Activated T-helper 1 cell treated with anti-CD3 and anti-CD28 coated beads, Interleukin-12 subunit alpha, Interleukin-12 subunit beta, Interleukin-2, Interleukin-4 antibody, amounts not matched to agents 30 ng/mL and 10 ng/mL and 1 ng/mL, durations not matched to agents 14 hours and 24 hours and 36 hours (primary cell): ENCODE results near the gene WDR87. TPM values are rescaled to one million over a fixed set of nuclear protein-coding genes. Genes with fewer than 3 reads are reported as not detected.

Experiments
- DNase-seq: peaks from one replicate; pipeline ENCODE4 v3.0.0; 2021; ENCODE audit warnings: low spot score
- H3K27ac Mint-ChIP-seq: one replicate; pipeline ENCODE4 v1.8.0; 2021; ENCODE audit warnings: mild to moderate bottlenecking, mixed read lengths
- H3K27me3 Mint-ChIP-seq: one replicate; pipeline ENCODE4 v1.8.0; 2022; ENCODE audit warnings: mild to moderate bottlenecking, moderate library complexity, mixed read lengths; ENCODE audit not compliant: insufficient read depth
- H3K36me3 Mint-ChIP-seq: one replicate; pipeline ENCODE4 v1.8.0; 2021; ENCODE audit warnings: low read depth, mixed read lengths
- H3K4me1 Mint-ChIP-seq: one replicate; pipeline ENCODE4 v1.8.0; 2021; ENCODE audit warnings: low read depth, mixed read lengths
- H3K4me3 Mint-ChIP-seq: one replicate; pipeline ENCODE4 v1.8.0; 2021; ENCODE audit warnings: mild to moderate bottlenecking, moderate library complexity, mixed read lengths
- H3K9me3 Mint-ChIP-seq: one replicate; pipeline ENCODE4 v1.8.0; 2021; ENCODE audit warnings: mixed read lengths
- intact Hi-C: fragments of 100-400 bp; cut with micrococcal nuclease; formaldehyde crosslinking; loops from one replicate; pipeline ENCODE4 v1.15.1; 2024
- total RNA-seq: library from RNA; stranded (reverse); gene quantifications from 2 replicates; pipeline ENCODE4 v1.2.3, GENCODE V29; 2022

Gene WDR87
- total RNA-seq, 1 donor from 2014 or later, result not detected

- Mint-ChIP-seq H3K27ac (no peak overlapping the region), H3K36me3 (no peaks in the 10 kb centered on the region), H3K9me3 (peaks cover under 1% of the 10 kb centered on the region), H3K4me1 (no peaks in the 10 kb centered on the region), H3K4me3 (no peak overlapping the region), H3K27me3 (no peaks in the 10 kb centered on the region)
- intact Hi-C loops, result no loop called here
- no peak for DNase-seq
Measured at GRCh38 chr19:37941782-37942515, 35.6 kb upstream of the WDR87 start.

GRCh38 chr19:37938353-37938752 lies 32.0 kb upstream of the WDR87 start:
- Mint-ChIP-seq H3K36me3 (peaks cover 2% of the 10 kb centered on the region), H3K9me3 (peaks cover 31% of the 10 kb centered on the region)

GRCh38 chr19:37936886-37937285 lies 30.5 kb upstream of the WDR87 start:
- intact Hi-C loops, result no loop called here
- Mint-ChIP-seq H3K4me1 (no peaks in the 10 kb centered on the region), H3K4me3 (no peak overlapping the region)

More at GRCh38 chr19:37938353-37938752, 32.0 kb upstream of the WDR87 start:
- Mint-ChIP-seq H3K4me3 (no peak overlapping the region), H3K27me3 (no peaks in the 10 kb centered on the region), H3K27ac (no peak overlapping the region), H3K4me1 (no peaks in the 10 kb centered on the region)
- intact Hi-C loops, result no loop called here
- no peak for DNase-seq

DNA sequence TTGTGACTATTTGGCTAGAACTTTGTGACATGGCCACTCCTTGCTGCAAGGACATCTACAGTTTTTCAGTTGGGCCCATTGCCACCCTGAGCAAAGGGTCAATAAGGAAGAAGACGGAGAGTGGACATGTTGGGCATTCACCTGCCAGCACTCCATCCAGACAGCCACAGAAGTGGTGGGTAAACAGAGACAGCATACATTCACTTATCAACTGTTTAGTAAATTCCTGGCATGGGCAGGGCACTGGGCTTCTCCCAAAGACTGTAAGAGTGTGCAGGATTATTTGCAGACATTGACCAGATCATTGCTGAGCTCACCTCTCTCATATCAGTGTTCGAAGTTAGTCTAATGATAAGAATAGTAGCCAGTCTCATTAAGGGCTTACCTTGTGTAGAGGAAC lies 29.8 kb upstream of the WDR87 start:
- H3K9me3 Mint-ChIP-seq, result peaks cover 33% of the 10 kb centered on the region
- no peak overlapping the region for H3K27ac Mint-ChIP-seq
- H3K27me3 Mint-ChIP-seq, result no peaks in the 10 kb centered on the region

More at GRCh38 chr19:37936886-37937285, 30.5 kb upstream of the WDR87 start:
- Mint-ChIP-seq H3K27me3 (no peaks in the 10 kb centered on the region), H3K27ac (no peak overlapping the region), H3K36me3 (peaks cover 3% of the 10 kb centered on the region), H3K9me3 (peaks cover 33% of the 10 kb centered on the region)
- no peak for DNase-seq

GRCh38 chr19:37935341-37935740 lies 28.9 kb upstream of the WDR87 start:
- H3K36me3 Mint-ChIP-seq, result peaks cover 3% of the 10 kb centered on the region
- H3K9me3 Mint-ChIP-seq, result peaks cover 33% of the 10 kb centered on the region
- H3K4me3 Mint-ChIP-seq, result no peak overlapping the region
- H3K27ac Mint-ChIP-seq, result no peak overlapping the region
- DNase-seq, result no peak
- intact Hi-C loops, result no loop called here
- no peaks in the 10 kb centered on the region for H3K4me1 Mint-ChIP-seq
- no peaks in the 10 kb centered on the region for H3K27me3 Mint-ChIP-seq

More for the DNA sequence above, 29.8 kb upstream of the WDR87 start:
- intact Hi-C loops, result no loop called here
- DNase-seq, result no peak
- Mint-ChIP-seq H3K36me3 (peaks cover 3% of the 10 kb centered on the region), H3K4me1 (no peaks in the 10 kb centered on the region), H3K4me3 (no peak overlapping the region)

- H3K36me3 Mint-ChIP-seq, result peaks cover 3% of the 10 kb centered on the region
- H3K27me3 Mint-ChIP-seq, result no peaks in the 10 kb centered on the region
- H3K4me3 Mint-ChIP-seq, result no peak overlapping the region
- intact Hi-C loops, result no loop called here
- no peak for DNase-seq
- no peaks in the 10 kb centered on the region for H3K4me1 Mint-ChIP-seq
- H3K27ac Mint-ChIP-seq, result no peak overlapping the region
- H3K9me3 Mint-ChIP-seq, result peaks cover 33% of the 10 kb centered on the region
Measured at GRCh38 chr19:37933937-37934358, 27.6 kb upstream of the WDR87 start.

- Mint-ChIP-seq H3K4me3 (no peak overlapping the region), H3K27me3 (no peaks in the 10 kb centered on the region), H3K9me3 (peaks cover 33% of the 10 kb centered on the region), H3K4me1 (no peaks in the 10 kb centered on the region), H3K36me3 (peaks cover 3% of the 10 kb centered on the region), H3K27ac (no peak overlapping the region)
- intact Hi-C loops, result no loop called here
- DNase-seq, result no peak
Measured at GRCh38 chr19:37932985-37933936, 26.9 kb upstream of the WDR87 start.

- Mint-ChIP-seq H3K27ac (no peak overlapping the region), H3K9me3 (peaks cover 33% of the 10 kb centered on the region), H3K36me3 (peaks cover 3% of the 10 kb centered on the region), H3K27me3 (no peaks in the 10 kb centered on the region), H3K4me3 (no peak overlapping the region), H3K4me1 (no peaks in the 10 kb centered on the region)
- no peak for DNase-seq
- intact Hi-C loops, result no loop called here
Measured at GRCh38 chr19:37931881-37932655, 25.7 kb upstream of the WDR87 start.

- Mint-ChIP-seq H3K36me3 (peaks cover 3% of the 10 kb centered on the region), H3K4me1 (no peaks in the 10 kb centered on the region), H3K27me3 (no peaks in the 10 kb centered on the region), H3K4me3 (no peak overlapping the region), H3K9me3 (peaks cover 17% of the 10 kb centered on the region), H3K27ac (no peak overlapping the region)
- DNase-seq, result no peak
- intact Hi-C loops, result no loop called here
Measured at GRCh38 chr19:37930416-37930815, 24.0 kb upstream of the WDR87 start.

- DNase-seq, result no peak
- Mint-ChIP-seq H3K36me3 (peaks cover 3% of the 10 kb centered on the region), H3K4me3 (no peak overlapping the region), H3K27me3 (no peaks in the 10 kb centered on the region), H3K4me1 (no peaks in the 10 kb centered on the region), H3K27ac (no peak overlapping the region), H3K9me3 (peaks cover 8% of the 10 kb centered on the region)
- intact Hi-C loops, result no loop called here
Measured at GRCh38 chr19:37929355-37929923, 23.0 kb upstream of the WDR87 start.

DNA sequence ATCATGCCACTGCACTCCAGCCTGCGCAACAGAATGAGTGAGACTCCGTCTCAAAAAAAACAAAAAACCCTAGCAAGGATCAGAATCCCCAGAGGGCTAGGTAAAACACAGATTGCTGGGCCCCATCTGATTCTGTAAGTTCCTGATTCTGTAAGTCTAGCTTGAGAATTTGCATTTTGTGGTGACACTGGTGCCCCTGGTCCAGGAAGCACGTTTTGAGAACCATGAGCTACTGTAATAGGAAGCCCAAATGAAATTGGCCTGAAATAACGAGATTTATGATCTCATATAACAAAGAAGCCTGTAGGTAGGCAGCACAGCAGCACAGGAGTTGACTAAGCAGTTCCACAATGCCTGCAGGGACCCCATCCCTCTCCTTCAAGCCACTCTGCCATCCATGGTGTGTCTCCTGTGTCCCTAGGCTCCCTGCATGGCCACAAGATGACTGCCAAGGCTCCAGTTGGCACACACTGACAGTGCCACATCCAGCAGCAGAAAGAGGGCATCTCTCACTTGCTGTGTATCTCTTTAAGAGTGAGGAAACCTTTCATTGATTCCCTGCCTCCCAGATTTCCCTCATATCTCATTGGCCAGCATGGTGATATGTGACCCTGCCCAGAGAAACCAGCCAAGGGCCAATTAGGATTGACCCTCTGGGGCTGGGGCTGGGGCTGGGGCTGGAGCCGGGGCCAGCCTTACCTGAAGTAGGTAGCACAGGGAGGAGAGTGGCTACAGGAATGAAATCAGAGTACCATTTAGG lies 22.3 kb upstream of the WDR87 start:
- intact Hi-C loops, result no loop called here

GRCh38 chr19:37926711-37927110 lies 20.3 kb upstream of the WDR87 start:
- H3K4me1 Mint-ChIP-seq, result no peaks in the 10 kb centered on the region
- intact Hi-C loops, result no loop called here
- H3K4me3 Mint-ChIP-seq, result no peak overlapping the region
- no peaks in the 10 kb centered on the region for H3K36me3 Mint-ChIP-seq
- no peaks in the 10 kb centered on the region for H3K9me3 Mint-ChIP-seq
- no peaks in the 10 kb centered on the region for H3K27me3 Mint-ChIP-seq
- H3K27ac Mint-ChIP-seq, result no peak overlapping the region
- DNase-seq, result no peak

More for the DNA sequence above, 22.3 kb upstream of the WDR87 start:
- Mint-ChIP-seq H3K9me3 (peaks cover 4% of the 10 kb centered on the region), H3K4me3 (no peak overlapping the region), H3K36me3 (peaks cover 2% of the 10 kb centered on the region), H3K27ac (no peak overlapping the region), H3K4me1 (no peaks in the 10 kb centered on the region), H3K27me3 (no peaks in the 10 kb centered on the region)
- DNase-seq, result no peak
